Keratinocyte (primary cell): ENCODE measurements around the gene SCAANT1. TPM values are rescaled to one million over a fixed set of nuclear protein-coding genes. Genes with fewer than 3 reads are reported as not detected.

ENCODE experiments used
- DNase-seq: peaks from one replicate; pipeline ENCODE4 v3.0.0-alpha.2; 2011; ENCODE audit warnings: low read depth, missing footprints, low spot score
- FAIRE-seq: peaks from 2 replicates; lab custom pipeline; 2011; peaks lifted over from hg19 to GRCh38; lab: Jason Lieb, UNC
- H2AFZ ChIP-seq: 2 replicates; pipeline ENCODE4 v1.6.0; 2012; ENCODE audit warnings: low read length, control low read depth, inconsistent platforms; ENCODE audit not compliant: control insufficient read depth
- H3K27ac ChIP-seq: 2 replicates; pipeline ENCODE4 v1.5.1; 2011; ENCODE audit warnings: low read length; ENCODE audit not compliant: control insufficient read depth, insufficient read depth
- H3K27me3 ChIP-seq: 3 replicates; pipeline ENCODE4 v1.6.0; 2011; ENCODE audit warnings: low read length; ENCODE audit not compliant: control insufficient read depth, insufficient read depth; ENCODE audit errors: extremely low read depth
- H3K36me3 ChIP-seq, 2 experiments: 2 replicates in 1 of 2; 3 replicates in 1 of 2; pipeline ENCODE4 v1.5.1; 2011; ENCODE audit warnings: low read length in 2 of 2, mild to moderate bottlenecking in 1 of 2; ENCODE audit not compliant: control insufficient read depth in 2 of 2, insufficient read depth in 2 of 2; ENCODE audit errors: extremely low read depth in 1 of 2
- H3K4me1 ChIP-seq: 3 replicates; pipeline ENCODE4 v1.5.1; 2011; ENCODE audit warnings: low read length; ENCODE audit not compliant: control insufficient read depth, insufficient read depth; ENCODE audit errors: extremely low read depth
- H3K4me2 ChIP-seq: 3 replicates; pipeline ENCODE4 v1.6.0; 2011; ENCODE audit warnings: low read depth, low read length; ENCODE audit not compliant: control insufficient read depth, insufficient read depth; ENCODE audit errors: extremely low read depth
- H3K4me3 ChIP-seq, 3 experiments: fragments of 200-600 bp in 1 of 3; sonication (generic) in 1 of 3; 2 replicates in 2 of 3; 3 replicates in 1 of 3; pipeline ENCODE4 v1.5.1; 2011 to 2016; ENCODE audit warnings: low read length in 3 of 3, mild to moderate bottlenecking in 3 of 3, control low read depth in 2 of 3, inconsistent platforms in 1 of 3, low read depth in 1 of 3, mixed read lengths in 1 of 3, mixed run types in 1 of 3, moderate library complexity in 1 of 3; ENCODE audit not compliant: control insufficient read depth in 2 of 3, insufficient read depth in 2 of 3; ENCODE audit errors: extremely low read depth in 1 of 3
- H3K79me2 ChIP-seq: 2 replicates; pipeline ENCODE4 v1.6.0; 2012; ENCODE audit warnings: low read length; ENCODE audit not compliant: control insufficient read depth, insufficient read depth
- H3K9ac ChIP-seq: 3 replicates; pipeline ENCODE4 v1.6.0; 2011; ENCODE audit warnings: low read length; ENCODE audit not compliant: control insufficient read depth, insufficient read depth; ENCODE audit errors: extremely low read depth
- H3K9me1 ChIP-seq: 3 replicates; pipeline ENCODE4 v1.6.0; 2011; ENCODE audit warnings: low read length; ENCODE audit not compliant: control insufficient read depth, insufficient read depth; ENCODE audit errors: extremely low read depth
- H3K9me3 ChIP-seq: 2 replicates; pipeline ENCODE4 v1.5.1; 2012; ENCODE audit warnings: low read depth, low read length; ENCODE audit not compliant: control insufficient read depth
- H4K20me1 ChIP-seq: 3 replicates; pipeline ENCODE4 v1.6.0; 2011; ENCODE audit warnings: low read length; ENCODE audit not compliant: control insufficient read depth, insufficient read depth; ENCODE audit errors: extremely low read depth
- EZH2 ChIP-seq: IDR thresholded peaks from one replicate; pipeline ENCODE4 v1.6.1; 2012; ENCODE audit warnings: inconsistent platforms, mild to moderate bottlenecking, low read length, moderate library complexity
- dilution Hi-C: fragments of 300-500 bp; cut with MboI; formaldehyde crosslinking; loops from one replicate; pipeline ENCODE4 v1.7.0; 2020; ENCODE audit warnings: low sequenced_read_pairs; ENCODE audit not compliant: extremely low pct_ligation_motif_present
- polyA plus RNA-seq, 5 experiments: library from polyadenylated mRNA; depleted of rRNA in 3 of 5; stranded (reverse) in 3 of 5; stranded (forward) in 1 of 5; unstranded in 1 of 5; fragments of >200 nt; gene quantifications; 1 replicate in 1 of 5; 2 replicates in 3 of 5; 3 replicates in 1 of 5; pipeline versions ENCODE4 v1.2.1 to v1.2.3, GENCODE V29; 2011 to 2012; ENCODE audit warnings: missing spikeins in 2 of 5, low read depth in 1 of 5, low replicate concordance in 1 of 5
- TF ChIP-seq, protein P1 (sequence below), 3 experiments: IDR thresholded peaks in 1 of 3; conservative IDR thresholded peaks in 1 of 3; optimal IDR thresholded peaks in 1 of 3; 2 replicates in 2 of 3; 3 replicates in 1 of 3; pipeline versions ENCODE3 to v1.5.1; 2011; ENCODE audit warnings: low read length in 3 of 3, mild to moderate bottlenecking in 3 of 3, moderate library complexity in 2 of 3, control low read depth in 1 of 3, inconsistent platforms in 1 of 3; ENCODE audit not compliant: insufficient read depth in 2 of 3; ENCODE audit errors: extremely low read depth in 1 of 3

SCAANT1 gene
- polyA plus RNA-seq, 1 donor (not counting 4 experiments of a cell fraction or from before 2014, with no cell fraction given) = not detected

DNA sequence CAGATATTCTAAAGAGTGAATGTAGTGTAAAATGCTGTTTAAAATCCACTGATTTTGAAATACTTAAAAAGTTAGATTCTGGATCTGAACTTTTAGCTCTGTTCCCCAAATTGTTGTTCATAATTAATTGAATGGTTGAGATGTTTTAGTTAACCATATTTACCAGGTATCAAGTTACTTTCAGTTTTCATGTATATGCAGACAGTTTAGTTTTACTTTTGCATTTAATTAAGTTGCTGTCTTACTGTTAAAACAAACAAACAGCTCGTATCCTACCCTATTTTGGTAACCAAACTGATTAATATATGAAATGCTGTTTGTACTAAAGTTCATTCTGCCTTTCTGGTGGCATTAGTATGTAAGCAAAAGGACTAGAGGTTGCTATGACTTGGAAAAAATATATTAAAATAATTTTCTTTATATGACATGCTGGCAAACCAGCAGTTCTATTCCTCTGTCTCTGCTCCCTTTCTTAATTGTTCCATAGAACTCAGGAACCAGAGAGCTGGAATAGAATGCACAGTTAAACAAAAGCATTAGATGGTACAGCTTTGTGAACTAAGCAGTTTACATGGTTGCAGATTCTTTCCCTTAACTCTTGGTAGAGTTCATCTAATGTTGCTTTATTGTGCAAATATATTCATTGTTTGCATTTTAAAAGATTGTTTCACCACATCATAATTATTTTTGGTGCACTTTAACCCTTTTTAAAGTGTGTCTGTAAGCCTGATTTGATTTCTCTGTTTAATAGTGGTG lies 39.5 kb upstream of the SCAANT1 start:
- dilution Hi-C loops = no loop called here
- H3K4me2 ChIP-seq = no peak overlapping the region
- no peak for FAIRE-seq

DNA sequence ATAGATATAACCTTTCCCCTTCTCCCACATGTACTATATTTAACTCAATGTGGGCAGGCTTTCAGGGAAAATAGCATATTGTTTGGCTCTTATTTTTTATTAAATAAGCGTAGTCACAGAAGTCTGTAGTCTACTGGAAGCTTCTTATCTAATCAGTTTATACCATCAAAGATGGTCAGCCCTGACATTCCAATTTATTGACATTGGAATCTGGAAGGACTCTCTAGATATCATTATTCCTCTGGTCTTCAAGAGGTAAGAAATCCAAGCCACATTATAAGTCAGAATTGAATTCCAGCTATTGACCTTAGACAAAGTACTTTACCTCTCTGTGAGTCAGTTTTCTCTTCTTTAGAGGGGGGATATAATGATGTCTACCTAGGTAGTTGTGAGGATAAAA lies 38.5 kb upstream of the SCAANT1 start:
- no peak overlapping the region for H3K4me2 ChIP-seq
- peaks cover 29% of the 10 kb centered on the region for H3K79me2 ChIP-seq
- no peaks in the 10 kb centered on the region for H3K9me3 ChIP-seq
- H2AFZ ChIP-seq = no peak overlapping the region
- DNase-seq (no peak), FAIRE-seq (no peak)
- H3K4me1 ChIP-seq = peaks cover 15% of the 10 kb centered on the region
- H3K27ac ChIP-seq = no peak overlapping the region
- peaks cover 2% of the 10 kb centered on the region for H4K20me1 ChIP-seq
- H3K4me3 ChIP-seq = no peak overlapping the region
- no peaks in the 10 kb centered on the region for H3K27me3 ChIP-seq
- H3K9ac ChIP-seq = no peak overlapping the region
- no peak for TF ChIP-seq EZH2
- TF ChIP-seq, protein P1, sequence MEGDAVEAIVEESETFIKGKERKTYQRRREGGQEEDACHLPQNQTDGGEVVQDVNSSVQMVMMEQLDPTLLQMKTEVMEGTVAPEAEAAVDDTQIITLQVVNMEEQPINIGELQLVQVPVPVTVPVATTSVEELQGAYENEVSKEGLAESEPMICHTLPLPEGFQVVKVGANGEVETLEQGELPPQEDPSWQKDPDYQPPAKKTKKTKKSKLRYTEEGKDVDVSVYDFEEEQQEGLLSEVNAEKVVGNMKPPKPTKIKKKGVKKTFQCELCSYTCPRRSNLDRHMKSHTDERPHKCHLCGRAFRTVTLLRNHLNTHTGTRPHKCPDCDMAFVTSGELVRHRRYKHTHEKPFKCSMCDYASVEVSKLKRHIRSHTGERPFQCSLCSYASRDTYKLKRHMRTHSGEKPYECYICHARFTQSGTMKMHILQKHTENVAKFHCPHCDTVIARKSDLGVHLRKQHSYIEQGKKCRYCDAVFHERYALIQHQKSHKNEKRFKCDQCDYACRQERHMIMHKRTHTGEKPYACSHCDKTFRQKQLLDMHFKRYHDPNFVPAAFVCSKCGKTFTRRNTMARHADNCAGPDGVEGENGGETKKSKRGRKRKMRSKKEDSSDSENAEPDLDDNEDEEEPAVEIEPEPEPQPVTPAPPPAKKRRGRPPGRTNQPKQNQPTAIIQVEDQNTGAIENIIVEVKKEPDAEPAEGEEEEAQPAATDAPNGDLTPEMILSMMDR (optimal IDR thresholded peaks at IDR 0.05 in 1 of 3, IDR thresholded peaks at IDR 0.05 in 1 of 3, conservative IDR thresholded peaks at IDR 0.05 in 1 of 3; ENCODE audit: extremely low read depth in 1 of 3, insufficient read depth in 2 of 3, low read length in 3 of 3) = no peak
- dilution Hi-C loops = no loop called here
- H3K36me3 ChIP-seq = peaks cover 2 to 6% of the 10 kb centered on the region in 2 experiments
- H3K9me1 ChIP-seq = no peaks in the 10 kb centered on the region

More for the DNA sequence above, 39.5 kb upstream of the SCAANT1 start:
- H2AFZ ChIP-seq = no peak overlapping the region
- DNase-seq = no peak
- no peak for TF ChIP-seq EZH2
- TF ChIP-seq, protein P1 (optimal IDR thresholded peaks at IDR 0.05 in 1 of 3, IDR thresholded peaks at IDR 0.05 in 1 of 3, conservative IDR thresholded peaks at IDR 0.05 in 1 of 3; ENCODE audit: extremely low read depth in 1 of 3, insufficient read depth in 2 of 3, low read length in 3 of 3) = no peak
- no peaks in the 10 kb centered on the region for H3K27me3 ChIP-seq
- peaks cover 5 to 6% of the 10 kb centered on the region in 2 experiments for H3K36me3 ChIP-seq
- no peaks in the 10 kb centered on the region for H3K9me1 ChIP-seq
- no peak overlapping the region for H3K9ac ChIP-seq
- H3K4me1 ChIP-seq = peaks cover 15% of the 10 kb centered on the region
- peaks cover 31% of the 10 kb centered on the region for H3K79me2 ChIP-seq
- H3K27ac ChIP-seq = no peak overlapping the region
- no peak overlapping the region for H3K4me3 ChIP-seq
- H3K9me3 ChIP-seq = no peaks in the 10 kb centered on the region
- peaks cover 2% of the 10 kb centered on the region for H4K20me1 ChIP-seq
